GM11168 (cell line): Measurements from ENCODE around the gene RUSC1.

Experiments
- in situ Hi-C: fragments of 300-500 bp; cut with MboI; formaldehyde crosslinking; loops from one replicate; pipeline ENCODE4 v1.12.0; 2022; ENCODE audit warnings: low sequenced_read_pairs; ENCODE audit not compliant: unreplicated experiment

Gene RUSC1

GRCh38 chr1:155295183-155295941 is 25.3 kb upstream of the RUSC1 start:
- in situ Hi-C loops, result no loop called here

- in situ Hi-C loops, result no loop called here
Observed at GRCh38 chr1:155295942-155296267, 24.8 kb upstream of the RUSC1 start.

GRCh38 chr1:155296661-155297060 is 24.0 kb upstream of the RUSC1 start:
- in situ Hi-C loops, result no loop called here

GRCh38 chr1:155297384-155297783 is 23.3 kb upstream of the RUSC1 start:
- in situ Hi-C loops, result no loop called here

DNA sequence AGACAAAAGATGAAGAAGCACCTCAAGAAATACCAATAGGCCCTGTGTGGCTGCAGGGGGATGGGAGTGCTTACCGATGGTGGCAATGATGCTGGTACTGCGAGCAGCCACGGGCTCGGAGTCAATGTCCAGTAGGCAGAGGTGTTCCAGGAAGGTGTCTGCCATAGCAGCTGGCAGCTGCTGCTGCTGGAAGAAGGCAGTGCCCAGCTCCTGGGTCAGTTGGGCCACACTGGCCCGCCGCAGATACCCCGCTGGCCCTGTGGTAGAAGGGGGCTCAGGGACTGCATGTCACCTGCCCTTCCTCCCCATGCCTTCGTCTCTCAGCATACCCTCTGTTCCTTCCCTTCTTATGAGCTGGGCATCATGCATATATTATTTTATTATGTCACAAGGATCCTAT is 20.7 kb upstream of the RUSC1 start:
- in situ Hi-C loops, result no loop called here

DNA sequence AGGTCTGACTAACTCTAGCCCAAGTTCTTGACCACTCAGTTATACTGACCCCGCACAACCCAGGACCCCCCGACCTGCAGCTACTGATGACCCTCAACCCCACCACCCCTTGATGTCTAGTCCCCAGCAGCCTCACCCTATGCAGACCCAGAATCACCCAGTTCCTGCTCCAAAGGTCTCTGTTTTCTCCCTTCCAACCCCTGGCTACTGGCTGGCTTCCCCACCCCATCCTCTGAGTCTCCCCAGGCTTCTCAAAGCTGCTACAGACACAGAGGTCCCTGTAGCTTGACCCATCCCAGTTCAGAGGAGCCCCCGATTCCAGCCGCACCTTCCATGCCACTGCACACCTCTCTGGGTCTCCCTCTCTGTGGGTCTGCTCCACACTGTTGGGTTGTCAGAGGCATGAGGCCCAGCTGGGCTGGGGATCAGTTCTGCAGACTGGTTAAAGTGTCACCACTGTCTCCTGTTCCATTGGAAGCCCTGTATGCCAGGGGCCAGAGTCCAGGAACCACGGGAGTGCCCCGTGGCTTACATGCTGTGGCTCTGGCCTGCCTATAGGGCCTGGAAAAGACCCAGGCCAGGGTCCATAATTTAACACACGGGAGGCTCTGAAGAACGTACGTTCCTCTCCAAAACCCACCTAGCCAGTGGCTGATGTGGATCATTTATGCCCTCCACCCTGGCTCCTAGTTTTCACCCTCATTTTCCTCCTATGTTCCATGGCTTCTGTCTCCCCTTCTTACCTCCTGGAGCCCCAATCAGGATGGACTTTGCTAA is 20.0 kb upstream of the RUSC1 start:
- in situ Hi-C loops, result no loop called here

GRCh38 chr1:155301342-155301841 is 19.3 kb upstream of the RUSC1 start, which contains the start of gene PKLR:
PKLR (minus strand) TSS chr1:155301438; CDS start chr1:155301395, 43 bp downstream.
- in situ Hi-C loops, result no loop called here

DNA sequence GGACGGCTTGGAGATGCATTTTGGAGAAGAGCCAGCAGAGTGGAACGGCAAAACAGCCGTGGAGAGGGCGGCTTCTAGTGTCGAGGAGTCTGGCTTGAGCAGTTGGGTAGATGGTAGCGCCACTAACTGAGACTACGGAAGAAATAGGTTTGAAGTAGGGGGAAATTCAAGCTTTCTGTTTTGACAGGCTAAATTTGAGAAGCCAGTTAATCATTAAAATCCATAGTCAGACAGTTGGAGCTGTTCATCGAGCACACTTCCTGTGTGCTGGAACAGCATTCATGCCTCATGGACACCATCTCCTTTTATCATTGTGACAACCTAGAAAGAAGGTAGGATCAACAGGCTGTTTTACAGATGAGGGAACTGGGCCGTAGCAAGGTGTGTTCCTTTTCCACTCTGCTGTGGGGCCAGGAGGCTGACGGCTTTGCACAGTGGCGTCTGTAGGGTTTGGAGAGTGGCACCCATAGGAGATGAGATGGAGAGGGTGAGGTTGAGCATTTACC is 16.1 kb upstream of the RUSC1 start:
- in situ Hi-C loops, result no loop called here

DNA sequence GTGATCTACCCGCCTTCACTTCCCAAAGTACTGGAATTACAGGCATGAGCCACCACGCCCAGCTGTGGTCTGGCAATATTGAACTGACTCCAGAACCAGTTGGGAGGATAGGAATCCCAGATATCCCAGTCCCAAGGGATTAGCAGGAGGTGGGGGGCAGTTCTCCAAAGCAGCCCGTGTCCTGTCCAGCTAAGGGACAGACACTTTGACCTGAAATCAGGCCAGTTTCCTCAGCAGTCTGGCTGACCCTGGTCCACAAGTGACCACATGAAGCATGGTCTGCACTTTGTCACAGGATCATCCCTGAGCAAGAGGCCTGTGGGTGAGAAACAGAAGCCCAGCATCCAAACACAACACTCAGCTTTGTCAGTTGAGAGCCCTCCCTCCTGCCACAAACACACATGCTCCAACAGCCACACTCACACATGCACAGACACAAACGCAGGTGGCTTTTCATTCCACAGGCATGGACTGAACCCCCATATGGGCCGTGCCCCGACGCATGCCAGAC is 14.8 kb upstream of the RUSC1 start:
- in situ Hi-C loops, result no loop called here

DNA sequence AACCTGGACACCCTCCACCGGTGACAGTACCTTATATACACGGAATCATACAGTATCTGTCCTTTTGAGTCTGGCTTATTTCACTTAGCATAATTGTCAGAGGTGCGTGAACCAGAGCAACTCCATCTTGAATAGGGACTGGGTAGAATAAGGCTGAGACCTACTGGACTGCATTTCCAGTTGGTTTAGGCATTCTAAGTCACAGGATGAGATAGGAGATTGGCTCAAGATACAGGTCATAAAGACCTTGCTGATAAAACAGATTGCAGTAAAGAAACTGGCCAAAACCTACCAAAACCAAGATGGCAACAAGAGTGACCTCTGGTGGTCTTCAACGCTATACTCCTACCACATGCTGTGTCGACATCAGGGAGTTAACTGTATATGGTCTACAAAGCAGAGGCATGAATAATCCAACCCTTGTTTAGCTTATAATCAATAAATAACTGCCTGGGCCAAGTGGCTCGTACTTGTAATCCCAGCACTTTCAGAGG is 13.4 kb upstream of the RUSC1 start:
- in situ Hi-C loops, result no loop called here

DNA sequence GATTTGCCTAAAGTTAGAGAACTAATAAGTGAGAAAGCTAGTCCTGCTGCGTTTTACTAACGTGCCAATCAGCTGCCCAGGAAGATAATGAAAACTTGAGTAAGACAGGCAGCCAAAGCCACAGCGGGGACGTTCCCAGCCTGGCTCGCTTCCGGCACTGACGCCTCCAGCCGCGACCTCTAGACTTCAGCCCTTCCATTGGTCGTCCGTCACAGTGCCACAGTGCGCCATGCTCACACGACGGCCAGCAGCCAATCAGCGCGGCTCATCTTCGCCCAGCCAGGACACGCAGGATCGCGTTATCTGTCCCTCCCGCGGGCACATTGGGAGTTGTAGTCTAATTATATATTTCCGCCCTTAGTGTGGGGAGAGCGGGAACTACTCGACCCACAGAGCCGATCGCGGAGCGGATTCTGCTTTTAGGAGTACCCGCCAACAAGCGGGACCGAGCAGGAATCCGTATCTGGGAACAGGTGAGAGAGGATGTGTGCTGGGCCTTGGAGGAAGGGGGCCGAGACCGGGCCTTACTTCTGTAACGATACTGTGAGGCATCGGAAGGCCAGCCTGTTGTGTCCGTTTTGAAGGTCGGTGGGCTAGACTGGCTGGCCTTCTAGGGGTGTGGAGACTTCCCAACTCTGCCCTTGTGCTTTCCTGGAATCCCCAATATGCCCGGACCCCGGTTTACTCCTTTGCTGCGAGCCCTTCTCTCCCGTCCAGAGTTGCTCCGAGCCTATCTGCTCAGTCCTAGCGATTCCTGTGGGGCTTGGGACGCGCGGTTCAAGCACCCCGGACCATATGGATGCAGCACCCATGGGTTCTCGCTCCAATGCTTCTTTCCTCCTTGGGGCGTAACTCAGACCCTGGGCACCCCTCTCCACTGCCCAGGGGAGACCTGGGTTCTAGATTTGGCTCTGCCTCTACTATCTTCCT is 11.9 kb upstream of the RUSC1 start, which contains the start of gene FDPS:
TSS of gene FDPS (plus strand) at position 374 of the 930 bp plus-strand sequence. CDS start 924 bp downstream, outside the sequence.
- in situ Hi-C loops, result no loop called here

- in situ Hi-C loops, result loop anchor here (5.0 kb wide), 1 partner anchor 32 kb away; the partner anchor contains the start of gene HCN3
Observed at GRCh38 chr1:155309423-155310021, 11.2 kb upstream of the RUSC1 start.

- in situ Hi-C loops, result loop anchor here (5.0 kb wide), 1 partner anchor 36 kb away; the partner anchor contains the start of gene HCN3
Observed at GRCh38 chr1:155313261-155313660, 7.4 kb upstream of the RUSC1 start.

- in situ Hi-C loops, result no loop called here
Observed at GRCh38 chr1:155316922-155317321, 3.8 kb upstream of the RUSC1 start.

DNA sequence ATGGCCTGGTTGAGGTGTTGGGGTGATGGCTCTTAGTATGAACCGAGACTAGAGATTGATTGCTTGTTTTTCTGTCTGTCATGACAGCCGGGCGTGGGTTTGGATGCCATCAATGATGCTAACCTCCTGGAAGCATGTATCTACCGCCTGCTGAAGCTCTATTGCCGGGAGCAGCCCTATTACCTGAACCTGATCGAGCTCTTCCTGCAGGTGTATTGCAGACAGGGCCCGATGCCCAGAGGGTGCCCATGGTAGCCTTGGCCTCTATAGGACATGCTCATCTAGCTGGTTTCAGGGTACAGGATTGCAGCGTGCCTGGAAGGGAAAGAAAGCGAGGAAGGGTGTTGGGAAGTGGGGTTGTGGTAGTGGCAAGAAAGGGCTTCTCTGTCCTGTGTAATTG is 2.6 kb upstream of the RUSC1 start:
- in situ Hi-C loops, result no loop called here

- in situ Hi-C loops, result no loop called here
Observed at GRCh38 chr1:155319536-155319935, 1.2 kb upstream of the RUSC1 start.

DNA sequence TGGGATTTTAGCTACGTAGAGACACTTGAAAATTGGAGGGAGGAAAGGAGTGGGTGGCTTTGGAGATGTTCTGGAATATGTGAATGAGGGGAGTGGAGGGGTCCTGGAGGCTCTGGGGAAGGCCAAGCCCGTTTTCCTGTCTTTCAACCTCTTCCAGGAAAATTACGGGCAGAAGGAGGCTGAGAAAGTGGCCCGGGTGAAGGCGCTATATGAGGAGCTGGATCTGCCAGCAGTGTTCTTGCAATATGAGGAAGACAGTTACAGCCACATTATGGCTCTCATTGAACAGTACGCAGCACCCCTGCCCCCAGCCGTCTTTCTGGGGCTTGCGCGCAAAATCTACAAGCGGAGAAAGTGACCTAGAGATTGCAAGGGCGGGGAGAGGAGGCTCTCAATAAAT is 442 bp upstream of the RUSC1 start:
- in situ Hi-C loops, result no loop called here

DNA sequence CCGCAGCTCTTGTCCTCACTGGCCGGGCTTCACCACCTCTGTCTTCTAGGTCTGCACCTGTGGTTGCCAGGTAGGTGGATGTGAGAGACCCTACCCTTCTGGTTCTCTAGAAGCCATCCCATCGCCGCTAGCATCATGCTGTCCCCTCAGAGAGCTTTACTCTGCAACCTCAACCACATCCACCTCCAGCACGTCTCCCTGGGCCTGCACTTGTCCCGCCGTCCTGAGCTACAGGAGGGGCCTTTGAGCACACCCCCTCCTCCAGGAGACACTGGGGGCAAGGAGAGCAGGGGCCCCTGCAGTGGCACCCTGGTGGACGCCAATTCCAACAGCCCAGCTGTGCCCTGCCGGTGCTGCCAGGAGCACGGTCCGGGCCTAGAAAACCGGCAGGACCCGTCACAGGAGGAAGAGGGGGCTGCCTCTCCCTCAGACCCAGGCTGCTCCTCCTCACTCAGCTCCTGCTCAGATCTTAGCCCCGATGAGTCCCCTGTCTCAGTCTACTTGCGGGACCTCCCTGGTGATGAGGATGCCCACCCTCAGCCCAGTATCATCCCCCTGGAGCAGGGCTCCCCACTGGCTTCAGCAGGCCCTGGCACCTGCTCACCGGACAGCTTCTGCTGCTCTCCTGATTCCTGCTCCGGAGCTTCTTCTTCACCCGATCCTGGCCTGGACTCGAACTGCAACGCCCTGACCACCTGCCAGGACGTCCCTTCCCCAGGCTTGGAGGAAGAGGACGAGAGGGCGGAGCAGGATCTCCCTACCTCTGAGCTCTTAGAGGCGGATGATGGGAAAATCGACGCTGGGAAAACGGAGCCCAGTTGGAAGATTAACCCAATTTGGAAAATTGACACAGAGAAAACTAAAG is 1.2 kb downstream of the RUSC1 start:
- in situ Hi-C loops, result no loop called here
